HEK293T (cell line): ENCODE results near the gene SYT12.

Source experiments
- BHLHE40 ChIP-seq: fragments of 450-650 bp; IDR thresholded peaks from 2 replicates; pipeline ENCODE4 v1.6.1; 2016; ENCODE audit warnings: mild to moderate bottlenecking, moderate library complexity, borderline replicate concordance
- FOXK2 ChIP-seq: fragments of 450-650 bp; IDR thresholded peaks from 2 replicates; pipeline ENCODE4 v1.6.1; 2016; ENCODE audit warnings: mild to moderate bottlenecking
- HDGF ChIP-seq: fragments of 450-650 bp; IDR thresholded peaks from 2 replicates; pipeline ENCODE4 v1.6.1; 2017; ENCODE audit warnings: antibody characterized with exemption, borderline replicate concordance
- PKNOX1 ChIP-seq: fragments of 450-650 bp; IDR thresholded peaks from 2 replicates; pipeline ENCODE4 v1.6.1; 2016
- SP1 ChIP-seq: fragments of 450-650 bp; IDR thresholded peaks from 2 replicates; pipeline ENCODE4 v1.6.1; 2017
- SUZ12 ChIP-seq: fragments of 450-650 bp; IDR thresholded peaks from 2 replicates; pipeline ENCODE4 v1.6.1; 2016; ENCODE audit warnings: mild to moderate bottlenecking
- ZNF384 ChIP-seq: fragments of 450-650 bp; IDR thresholded peaks from 2 replicates; pipeline ENCODE4 v1.6.1; 2016

GRCh38 chr11:67062526-67063373 lies 39.8 kb downstream of the SYT12 start:
- TF ChIP-seq HDGF = no peak
- no peak for TF ChIP-seq FOXK2
- TF ChIP-seq SUZ12 = no peak
- TF ChIP-seq PKNOX1 = no peak
- no peak for TF ChIP-seq ZNF384
- no peak for TF ChIP-seq SP1
- TF ChIP-seq BHLHE40 = no peak
